ENCODE measurements around the gene PDLIM4.

PDLIM4 gene

DNA sequence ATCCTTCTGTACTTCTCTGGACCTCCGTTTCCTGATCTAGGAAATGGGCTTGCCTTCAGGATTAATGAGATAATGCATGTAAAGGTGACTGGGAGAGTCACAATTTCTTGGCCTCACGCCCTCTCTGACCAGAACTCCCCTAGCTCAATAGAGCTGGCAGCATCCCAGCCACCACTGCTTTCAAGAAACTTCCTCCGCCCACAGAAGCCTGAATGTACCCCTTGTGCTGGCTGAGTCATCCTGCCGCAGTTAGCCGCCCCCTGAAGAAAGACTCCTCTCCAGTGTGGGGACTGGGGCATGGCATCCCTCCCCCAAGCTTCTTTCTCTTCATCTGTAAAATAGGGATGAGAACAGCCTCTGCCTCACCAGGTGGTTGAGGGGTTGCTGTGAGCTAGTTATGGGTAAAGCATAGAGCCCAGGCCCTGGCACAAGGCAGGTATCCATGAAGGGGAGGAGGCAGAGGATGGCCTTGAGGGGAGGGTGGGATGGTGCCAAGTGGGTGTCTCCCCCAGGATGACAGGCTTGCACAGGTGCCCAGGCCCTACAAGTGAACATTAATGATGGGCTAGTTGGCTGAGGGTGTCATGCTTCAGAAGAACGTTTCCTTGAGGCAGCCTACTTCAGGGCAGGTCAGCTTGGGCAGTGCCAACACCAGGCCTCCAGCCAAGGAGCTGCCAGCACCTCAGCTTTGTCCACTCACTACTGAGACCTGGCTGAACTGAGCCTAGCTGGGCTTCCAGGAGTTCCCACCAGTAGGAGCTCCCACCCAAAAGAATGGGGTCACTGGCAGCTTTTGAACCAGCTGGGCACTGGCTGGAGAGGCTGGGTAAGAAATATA is 3.4 kb downstream of the PDLIM4 start:
- DNase-seq (ENCODE audit: low read depth): peak; percentile 73
- TF ChIP-seq MYC (IDR thresholded peaks at IDR 0.05; ENCODE audit: low read depth, low read length): no peak
- TF ChIP-seq, protein P1, sequence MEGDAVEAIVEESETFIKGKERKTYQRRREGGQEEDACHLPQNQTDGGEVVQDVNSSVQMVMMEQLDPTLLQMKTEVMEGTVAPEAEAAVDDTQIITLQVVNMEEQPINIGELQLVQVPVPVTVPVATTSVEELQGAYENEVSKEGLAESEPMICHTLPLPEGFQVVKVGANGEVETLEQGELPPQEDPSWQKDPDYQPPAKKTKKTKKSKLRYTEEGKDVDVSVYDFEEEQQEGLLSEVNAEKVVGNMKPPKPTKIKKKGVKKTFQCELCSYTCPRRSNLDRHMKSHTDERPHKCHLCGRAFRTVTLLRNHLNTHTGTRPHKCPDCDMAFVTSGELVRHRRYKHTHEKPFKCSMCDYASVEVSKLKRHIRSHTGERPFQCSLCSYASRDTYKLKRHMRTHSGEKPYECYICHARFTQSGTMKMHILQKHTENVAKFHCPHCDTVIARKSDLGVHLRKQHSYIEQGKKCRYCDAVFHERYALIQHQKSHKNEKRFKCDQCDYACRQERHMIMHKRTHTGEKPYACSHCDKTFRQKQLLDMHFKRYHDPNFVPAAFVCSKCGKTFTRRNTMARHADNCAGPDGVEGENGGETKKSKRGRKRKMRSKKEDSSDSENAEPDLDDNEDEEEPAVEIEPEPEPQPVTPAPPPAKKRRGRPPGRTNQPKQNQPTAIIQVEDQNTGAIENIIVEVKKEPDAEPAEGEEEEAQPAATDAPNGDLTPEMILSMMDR (IDR thresholded peaks at IDR 0.05; ENCODE audit: low read depth, low read length): no peak
- TF ChIP-seq, protein P2, sequence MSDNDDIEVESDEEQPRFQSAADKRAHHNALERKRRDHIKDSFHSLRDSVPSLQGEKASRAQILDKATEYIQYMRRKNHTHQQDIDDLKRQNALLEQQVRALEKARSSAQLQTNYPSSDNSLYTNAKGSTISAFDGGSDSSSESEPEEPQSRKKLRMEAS (IDR thresholded peaks at IDR 0.05; ENCODE audit: low read depth, low read length): no peak
- TF ChIP-seq POLR2A (IDR thresholded peaks at IDR 0.05; ENCODE audit: extremely low read depth, insufficient read length): no peak
- H3K4me3 ChIP-seq (ENCODE audit: low read depth, low read length): no peak overlapping the region

DNA sequence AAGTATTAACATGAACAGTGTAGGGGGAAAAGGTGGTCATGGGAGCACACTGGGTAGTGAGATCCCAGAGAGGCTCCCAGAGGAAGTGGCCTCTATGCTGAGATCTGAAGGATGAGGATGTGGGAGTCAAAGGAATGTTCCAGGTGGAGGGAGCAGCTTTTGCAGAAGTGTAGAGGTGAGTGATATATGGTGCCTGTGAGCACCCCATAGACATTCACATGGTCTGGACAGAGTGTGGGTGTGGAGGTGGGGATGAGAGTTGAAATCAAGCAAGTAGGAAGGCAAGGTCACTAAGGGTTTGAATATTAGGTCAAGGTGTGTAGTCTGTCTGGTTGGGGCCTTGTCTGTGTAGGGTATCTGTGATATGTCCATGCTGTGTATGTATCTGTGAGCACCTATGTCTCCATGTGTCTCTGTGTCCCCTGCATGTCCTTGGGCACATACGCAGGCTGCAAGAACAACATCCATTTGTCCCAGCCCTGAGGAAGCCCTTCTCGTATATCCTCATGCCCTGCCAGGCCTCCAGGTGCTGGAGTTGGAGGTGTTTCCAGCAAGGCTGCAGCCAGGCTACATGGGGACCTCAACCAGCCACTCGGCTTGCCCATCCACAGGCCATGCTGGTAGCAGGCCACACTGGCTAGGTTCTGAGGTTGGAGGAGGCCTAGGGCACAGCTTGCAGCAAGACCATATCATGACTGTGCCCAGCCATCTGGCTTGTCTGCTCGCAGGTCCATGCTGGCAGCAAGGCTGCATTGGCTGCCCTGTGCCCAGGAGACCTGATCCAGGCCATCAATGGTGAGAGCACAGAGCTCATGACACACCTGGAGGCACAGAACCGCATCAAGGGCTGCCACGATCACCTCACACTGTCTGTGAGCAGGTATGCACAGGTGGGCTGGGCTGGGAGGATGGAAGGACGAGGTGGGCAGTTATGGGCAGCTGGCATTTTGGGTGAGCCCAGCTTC is 4.7 kb downstream of the PDLIM4 start:
- no peak overlapping the region for H3K4me3 ChIP-seq (ENCODE audit: low read depth, low read length)
- no peak for DNase-seq (ENCODE audit: low read depth)
- no peak for TF ChIP-seq MYC (IDR thresholded peaks at IDR 0.05; ENCODE audit: low read depth, low read length)
- TF ChIP-seq, protein P1 (IDR thresholded peaks at IDR 0.05; ENCODE audit: low read depth, low read length): no peak
- TF ChIP-seq POLR2A (IDR thresholded peaks at IDR 0.05; ENCODE audit: extremely low read depth, insufficient read length): no peak
- TF ChIP-seq, protein P2 (IDR thresholded peaks at IDR 0.05; ENCODE audit: low read depth, low read length): no peak

DNA sequence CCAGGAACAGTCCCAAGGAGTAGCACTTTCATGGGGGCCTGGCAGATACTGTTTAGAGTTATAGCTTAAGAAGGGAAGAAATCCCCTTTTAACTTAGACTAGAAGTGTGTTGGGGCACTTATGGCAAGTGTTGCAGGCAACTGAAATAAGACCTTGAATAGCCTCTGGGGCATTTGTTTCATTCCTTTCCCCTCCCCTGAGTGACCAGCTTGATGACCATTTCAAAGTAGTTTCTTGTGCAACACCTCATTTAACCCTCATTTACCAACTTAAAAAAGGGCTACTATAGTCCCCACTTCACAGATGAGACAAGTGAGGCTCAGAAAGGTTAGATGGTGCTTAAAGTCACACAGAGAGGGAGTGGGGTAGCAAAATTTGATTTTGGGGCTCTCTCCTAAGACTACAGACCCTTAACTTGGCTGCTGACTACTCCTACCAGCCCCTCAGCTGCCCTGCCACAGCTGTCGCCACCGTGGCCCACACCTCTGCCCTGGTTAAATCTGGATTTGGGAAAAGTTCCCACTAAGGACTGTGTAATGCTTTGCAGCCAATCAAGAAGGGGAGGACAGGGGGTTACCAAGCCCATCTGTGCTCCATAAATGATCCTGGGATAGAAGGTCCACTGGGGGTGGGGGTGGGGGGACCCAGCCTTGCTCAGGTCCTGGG is 5.5 kb downstream of the PDLIM4 start:
- DNase-seq (ENCODE audit: low read depth): no peak
- H3K4me3 ChIP-seq (ENCODE audit: low read depth, low read length): no peak overlapping the region
- TF ChIP-seq, protein P2 (IDR thresholded peaks at IDR 0.05; ENCODE audit: low read depth, low read length): no peak
- TF ChIP-seq, protein P1 (IDR thresholded peaks at IDR 0.05; ENCODE audit: low read depth, low read length): no peak
- TF ChIP-seq POLR2A (IDR thresholded peaks at IDR 0.05; ENCODE audit: extremely low read depth, insufficient read length) (no peak), MYC (IDR thresholded peaks at IDR 0.05; ENCODE audit: low read depth, low read length) (no peak)

DNA sequence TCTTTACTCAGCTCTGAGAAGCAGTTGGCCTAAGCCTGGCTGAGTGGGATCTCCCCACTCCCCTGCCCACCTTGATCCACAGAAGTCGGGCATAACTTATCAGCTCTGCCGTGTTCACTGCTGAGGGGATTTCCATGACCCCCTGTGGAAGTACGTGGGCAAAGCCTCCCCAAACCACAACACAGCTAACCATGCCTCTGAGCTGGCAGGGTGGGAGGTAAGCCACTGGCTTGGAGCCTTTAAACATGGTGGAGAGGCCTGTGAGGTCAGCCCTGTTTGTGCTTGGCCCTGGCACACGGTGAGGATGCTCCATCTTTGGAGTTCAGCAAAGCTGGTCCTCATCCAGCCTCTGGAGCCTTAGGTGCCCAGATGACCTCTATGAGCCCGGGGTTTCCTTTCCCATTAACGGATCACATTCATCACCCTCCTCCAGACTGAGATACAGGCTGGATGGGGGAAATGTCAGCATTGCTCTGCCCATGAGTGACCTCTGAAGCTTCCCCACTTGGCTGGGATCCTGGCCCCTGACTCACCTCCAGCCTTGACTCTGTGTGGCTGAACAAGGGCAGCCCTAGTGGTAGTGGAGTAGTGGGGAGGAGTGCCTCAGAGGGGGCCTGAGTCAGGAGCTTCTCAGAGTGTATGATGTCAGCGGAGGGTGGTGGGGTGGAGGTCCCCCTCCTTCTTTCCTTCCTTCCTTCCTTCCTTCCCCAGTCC is 6.2 kb downstream of the PDLIM4 start:
- DNase-seq (ENCODE audit: low read depth): no peak
- H3K4me3 ChIP-seq (ENCODE audit: low read depth, low read length): no peak overlapping the region

More for the DNA sequence above, 6.2 kb downstream of the PDLIM4 start:
- TF ChIP-seq, protein P1 (IDR thresholded peaks at IDR 0.05; ENCODE audit: low read depth, low read length): no peak
- TF ChIP-seq, protein P2 (IDR thresholded peaks at IDR 0.05; ENCODE audit: low read depth, low read length): no peak
- TF ChIP-seq POLR2A (IDR thresholded peaks at IDR 0.05; ENCODE audit: extremely low read depth, insufficient read length) (no peak), MYC (IDR thresholded peaks at IDR 0.05; ENCODE audit: low read depth, low read length) (no peak)
